GM10266 (cell line): Measurements from ENCODE around the gene MYO3B.

Source experiments
- DNase-seq: peaks from one replicate; pipeline ENCODE4 v3.0.0; 2012; ENCODE audit errors: extremely low spot score
- CTCF ChIP-seq: IDR thresholded peaks from 2 replicates; pipeline ENCODE4 v1.5.1; 2012; ENCODE audit warnings: mild to moderate bottlenecking, low read depth; ENCODE audit not compliant: control insufficient read depth, insufficient read depth; ENCODE audit errors: missing control alignments

The MYO3B gene

DNA sequence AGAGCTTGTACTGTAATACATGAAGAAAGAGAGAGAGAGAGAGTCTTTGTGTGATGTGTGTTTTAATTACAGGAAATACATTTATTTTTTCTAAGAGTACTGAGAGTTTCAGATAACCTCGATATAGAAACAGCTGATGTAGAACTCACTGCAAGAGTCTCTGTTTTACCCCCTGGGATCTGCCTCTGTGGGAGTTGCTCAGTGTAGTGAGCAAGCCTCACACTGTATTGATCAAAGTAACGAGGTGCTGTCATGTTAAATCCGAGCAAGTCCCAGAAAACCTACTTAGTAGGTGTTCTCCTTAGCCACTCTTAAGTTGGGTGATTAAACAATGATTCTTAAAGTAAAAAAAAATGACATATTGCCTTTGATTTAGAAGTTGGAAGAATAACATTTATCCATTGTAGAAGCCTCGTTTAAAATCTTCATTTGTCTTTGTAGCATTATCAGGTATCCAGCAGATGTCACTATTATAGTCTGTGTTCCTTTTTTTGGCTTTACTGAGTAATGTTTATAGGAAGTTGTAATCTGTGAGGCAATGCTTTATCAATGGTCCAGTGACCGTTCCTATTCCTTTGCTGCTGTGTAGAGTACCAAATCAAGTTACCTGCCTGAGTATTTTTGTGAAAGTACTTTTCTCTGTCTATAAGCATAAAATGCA lies 219.0 kb downstream of the MYO3B start:
- peak; percentile 42 for TF ChIP-seq CTCF
- DNase-seq, result peak; percentile 19

DNA sequence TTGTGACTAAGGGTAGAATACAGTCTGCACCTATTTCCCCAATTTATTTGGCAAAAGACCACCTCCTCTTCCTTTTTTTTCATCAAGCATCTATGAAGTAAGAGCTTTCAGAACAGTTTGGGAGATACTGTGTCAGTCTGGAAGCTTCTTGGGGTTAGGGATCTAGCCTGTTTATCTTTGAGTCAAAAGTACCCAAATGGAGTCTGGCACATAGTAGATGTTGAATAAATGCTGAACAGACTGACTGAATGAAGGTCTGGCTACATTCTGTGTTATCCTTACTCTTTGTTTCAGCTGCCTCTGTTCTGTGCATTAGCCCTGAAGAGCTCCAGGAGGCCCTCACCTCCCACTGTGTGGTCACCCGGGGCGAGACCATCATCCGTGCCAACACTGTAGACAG lies 223.2 kb downstream of the MYO3B start:
- no peak for DNase-seq
- no peak for TF ChIP-seq CTCF

GRCh38 chr2:170404846-170405245 lies 226.9 kb downstream of the MYO3B start:
- no peak for DNase-seq
- TF ChIP-seq CTCF, result no peak

DNA sequence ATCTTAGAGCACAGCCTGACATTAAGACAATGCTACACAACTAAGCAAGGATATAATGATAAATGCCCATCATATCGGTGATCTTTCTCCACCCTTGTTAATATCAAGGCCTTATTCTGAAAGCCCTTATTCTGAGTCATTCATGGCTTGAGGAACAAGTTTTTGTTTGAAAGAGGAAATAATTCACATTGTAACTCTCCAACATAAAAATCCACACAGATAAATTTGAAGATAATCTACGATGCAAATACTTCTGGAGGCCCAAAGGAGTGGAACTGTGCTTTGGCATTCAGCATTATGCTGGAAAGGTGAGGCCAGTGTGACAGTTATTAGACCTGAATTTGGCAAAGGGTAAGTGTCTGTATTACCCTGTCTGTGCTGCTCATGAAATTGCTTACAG lies 227.4 kb downstream of the MYO3B start:
- no peak for TF ChIP-seq CTCF
- no peak for DNase-seq

DNA sequence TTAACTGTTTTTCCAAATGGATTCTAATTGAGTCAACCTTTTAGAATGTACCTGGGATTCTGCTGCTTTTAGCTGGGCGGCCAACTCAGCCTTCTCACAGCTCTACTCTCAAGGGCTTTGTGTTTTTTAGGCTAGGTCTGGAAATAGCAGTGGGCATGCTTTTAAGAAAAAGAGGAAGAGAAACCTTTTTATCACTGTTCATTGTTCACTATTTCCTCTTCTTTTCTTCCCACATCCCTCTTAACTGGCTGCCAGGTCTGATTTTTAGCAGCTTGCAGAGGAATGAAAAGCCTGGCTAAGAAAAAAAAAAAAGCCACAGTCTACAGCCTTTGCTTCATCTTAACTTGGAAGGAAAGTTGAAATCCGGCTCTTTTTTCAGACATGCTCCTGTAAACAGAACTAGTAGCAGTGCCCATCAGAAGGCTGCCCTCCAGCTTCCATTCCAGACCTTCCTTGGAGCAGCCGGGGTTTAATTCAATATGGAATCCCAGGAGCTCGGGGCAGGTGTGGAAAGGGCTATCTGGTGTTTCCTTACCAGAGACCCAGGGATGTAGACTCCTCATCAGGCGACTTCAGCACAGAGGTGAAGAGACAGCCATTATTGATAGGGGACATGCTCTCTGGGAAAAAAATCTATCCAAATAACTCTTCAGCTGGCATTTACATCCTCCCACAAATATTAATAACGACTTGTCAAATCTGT lies 230.7 kb downstream of the MYO3B start:
- no peak for DNase-seq
- peak; percentile 15 for TF ChIP-seq CTCF

GRCh38 chr2:170409164-170409535 lies 231.2 kb downstream of the MYO3B start:
- peak; percentile 80 for TF ChIP-seq CTCF
- peak; percentile 43 for DNase-seq

DNA sequence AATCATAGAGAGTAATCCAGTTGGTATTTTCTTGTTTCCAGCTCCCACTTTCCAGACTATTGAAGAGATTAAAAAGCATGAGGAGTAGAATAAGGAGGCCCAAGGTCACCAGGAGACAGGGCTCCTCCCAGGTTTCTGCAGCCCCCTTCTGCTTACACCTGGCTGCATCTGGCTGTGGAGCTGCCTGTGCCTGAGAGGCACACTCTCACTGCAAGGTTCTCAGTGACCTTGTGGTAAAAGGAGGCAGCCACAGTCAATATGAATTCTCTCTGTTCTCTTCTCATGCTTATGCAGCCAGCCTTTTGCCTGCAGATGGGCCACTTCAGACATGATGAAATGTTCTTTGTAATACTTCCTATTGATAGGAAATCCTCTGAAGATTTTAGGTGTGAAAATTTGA lies 233.7 kb downstream of the MYO3B start:
- no peak for TF ChIP-seq CTCF
- DNase-seq, result no peak
